ENCODE data around the gene MAGI2. TPM values are rescaled to one million over a fixed set of nuclear protein-coding genes. Genes with fewer than 3 reads are reported as not detected.

The MAGI2 gene
- total RNA-seq, 2 donors from 2014 or later = 10.3 to 19.2 TPM

DNA sequence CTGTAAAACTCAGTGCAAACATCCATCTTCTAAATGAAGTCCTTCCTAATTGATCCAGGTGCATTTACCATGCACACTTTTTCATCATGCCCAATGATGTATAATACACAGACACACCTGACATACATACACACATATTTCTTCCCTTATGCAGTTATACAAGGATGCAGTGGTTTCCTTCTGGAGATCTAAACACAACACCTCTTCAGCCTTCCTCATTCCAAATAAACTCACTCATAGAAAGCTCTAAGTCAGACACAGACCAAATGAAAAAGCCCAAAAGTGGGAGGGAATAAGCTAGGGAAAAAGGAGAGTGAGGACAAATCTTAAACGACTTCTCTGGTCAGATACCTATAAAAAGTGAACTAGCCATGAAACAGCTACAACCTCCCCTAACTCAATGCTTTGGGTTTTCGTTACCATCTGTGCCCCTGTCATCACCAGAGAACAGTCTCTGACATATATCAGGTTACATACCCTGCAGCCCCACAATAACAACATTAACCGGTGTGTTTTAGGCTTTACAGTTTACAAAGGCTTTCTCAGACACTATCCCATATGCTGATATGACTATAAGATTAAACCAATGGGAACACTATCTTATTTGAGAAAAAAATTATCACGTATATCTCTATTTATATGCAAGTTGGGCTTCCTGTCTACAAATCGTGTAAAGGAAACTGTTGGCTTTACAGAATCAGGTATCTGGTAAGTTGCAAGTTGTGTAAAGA, 979.7 kb downstream of the MAGI2 start:
- H3K27me3 Mint-ChIP-seq (ENCODE audit: insufficient read depth) = no peaks in the 10 kb centered on the region
- no peaks in the 10 kb centered on the region for H3K9me3 ChIP-seq (ENCODE audit: control insufficient read depth, low read length)
- H3K27ac ChIP-seq (ENCODE audit: low read depth, low read length) = no peak overlapping the region
- H3K27me3 ChIP-seq (ENCODE audit: control insufficient read depth, insufficient read depth, low read length, poor library complexity, severe bottlenecking) = no peaks in the 10 kb centered on the region
- H3K4me3 ChIP-seq (ENCODE audit: low read length) = no peak overlapping the region
- peaks cover 3% of the 10 kb centered on the region for H3K4me1 Mint-ChIP-seq
- WGBS, 2 experiments (ENCODE audit: insufficient coverage in 1 of 2, insufficient read length in 1 of 2) = 78 to 89% methylated on average over 2 to 5 of the region's 5 CpGs
- no peaks in the 10 kb centered on the region for H3K36me3 Mint-ChIP-seq (ENCODE audit: low read depth)
- no peak for DNase-seq
- no peaks in the 10 kb centered on the region for H3K9me3 Mint-ChIP-seq
- no peaks in the 10 kb centered on the region for H3K36me3 ChIP-seq (ENCODE audit: control insufficient read depth, insufficient read depth, low read length)
- no peaks in the 10 kb centered on the region for H3K4me1 ChIP-seq (ENCODE audit: control insufficient read depth, insufficient read depth, low read length)
- TF ChIP-seq, protein P1, sequence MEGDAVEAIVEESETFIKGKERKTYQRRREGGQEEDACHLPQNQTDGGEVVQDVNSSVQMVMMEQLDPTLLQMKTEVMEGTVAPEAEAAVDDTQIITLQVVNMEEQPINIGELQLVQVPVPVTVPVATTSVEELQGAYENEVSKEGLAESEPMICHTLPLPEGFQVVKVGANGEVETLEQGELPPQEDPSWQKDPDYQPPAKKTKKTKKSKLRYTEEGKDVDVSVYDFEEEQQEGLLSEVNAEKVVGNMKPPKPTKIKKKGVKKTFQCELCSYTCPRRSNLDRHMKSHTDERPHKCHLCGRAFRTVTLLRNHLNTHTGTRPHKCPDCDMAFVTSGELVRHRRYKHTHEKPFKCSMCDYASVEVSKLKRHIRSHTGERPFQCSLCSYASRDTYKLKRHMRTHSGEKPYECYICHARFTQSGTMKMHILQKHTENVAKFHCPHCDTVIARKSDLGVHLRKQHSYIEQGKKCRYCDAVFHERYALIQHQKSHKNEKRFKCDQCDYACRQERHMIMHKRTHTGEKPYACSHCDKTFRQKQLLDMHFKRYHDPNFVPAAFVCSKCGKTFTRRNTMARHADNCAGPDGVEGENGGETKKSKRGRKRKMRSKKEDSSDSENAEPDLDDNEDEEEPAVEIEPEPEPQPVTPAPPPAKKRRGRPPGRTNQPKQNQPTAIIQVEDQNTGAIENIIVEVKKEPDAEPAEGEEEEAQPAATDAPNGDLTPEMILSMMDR (conservative IDR thresholded peaks at IDR 0.05) = no peak
- H3K9ac ChIP-seq (ENCODE audit: extremely low read depth, low read length, poor library complexity, severe bottlenecking) = no peak overlapping the region
- no peak overlapping the region for H3K27ac Mint-ChIP-seq
- H3K4me3 Mint-ChIP-seq = no peak overlapping the region

- DNase-seq = no peak
- Mint-ChIP-seq H3K27ac (no peak overlapping the region), H3K4me3 (no peak overlapping the region), H3K9me3 (no peaks in the 10 kb centered on the region), H3K4me1 (peaks cover 7% of the 10 kb centered on the region), H3K36me3 (ENCODE audit: low read depth) (no peaks in the 10 kb centered on the region), H3K27me3 (ENCODE audit: insufficient read depth) (no peaks in the 10 kb centered on the region)
- H3K4me1 ChIP-seq (ENCODE audit: control insufficient read depth, insufficient read depth, low read length) = no peaks in the 10 kb centered on the region
- no peak overlapping the region for H3K9ac ChIP-seq (ENCODE audit: extremely low read depth, low read length, poor library complexity, severe bottlenecking)
- no CpG with 5 or more reads among the region's 1 CpG for WGBS, 2 experiments (ENCODE audit: insufficient coverage in 1 of 2, insufficient read length in 1 of 2)
- TF ChIP-seq, protein P1 (conservative IDR thresholded peaks at IDR 0.05) = no peak
- no peak overlapping the region for H3K27ac ChIP-seq (ENCODE audit: low read depth, low read length)
- no peak overlapping the region for H3K4me3 ChIP-seq (ENCODE audit: low read length)
- H3K36me3 ChIP-seq (ENCODE audit: control insufficient read depth, insufficient read depth, low read length) = no peaks in the 10 kb centered on the region
- H3K27me3 ChIP-seq (ENCODE audit: control insufficient read depth, insufficient read depth, low read length, poor library complexity, severe bottlenecking) = no peaks in the 10 kb centered on the region
- no peaks in the 10 kb centered on the region for H3K9me3 ChIP-seq (ENCODE audit: control insufficient read depth, low read length)
Measured at GRCh38 chr7:78473021-78473420, 980.4 kb downstream of the MAGI2 start.

GRCh38 chr7:78472519-78472918, 980.9 kb downstream of the MAGI2 start:
- no peaks in the 10 kb centered on the region for H3K36me3 ChIP-seq (ENCODE audit: control insufficient read depth, insufficient read depth, low read length)
- peaks cover 10% of the 10 kb centered on the region for H3K4me1 Mint-ChIP-seq
- H3K4me3 ChIP-seq (ENCODE audit: low read length) = no peak overlapping the region
- no peak overlapping the region for H3K27ac ChIP-seq (ENCODE audit: low read depth, low read length)
- H3K4me1 ChIP-seq (ENCODE audit: control insufficient read depth, insufficient read depth, low read length) = peaks cover 3% of the 10 kb centered on the region
- H3K4me3 Mint-ChIP-seq = no peak overlapping the region
- H3K9me3 ChIP-seq (ENCODE audit: control insufficient read depth, low read length) = no peaks in the 10 kb centered on the region
- TF ChIP-seq, protein P1 (conservative IDR thresholded peaks at IDR 0.05) = no peak
- no peak overlapping the region for H3K27ac Mint-ChIP-seq
- H3K9me3 Mint-ChIP-seq = no peaks in the 10 kb centered on the region
- no peaks in the 10 kb centered on the region for H3K27me3 Mint-ChIP-seq (ENCODE audit: insufficient read depth)
- no peaks in the 10 kb centered on the region for H3K27me3 ChIP-seq (ENCODE audit: control insufficient read depth, insufficient read depth, low read length, poor library complexity, severe bottlenecking)
- no peak for DNase-seq
- H3K9ac ChIP-seq (ENCODE audit: extremely low read depth, low read length, poor library complexity, severe bottlenecking) = no peak overlapping the region
- H3K36me3 Mint-ChIP-seq (ENCODE audit: low read depth) = no peaks in the 10 kb centered on the region
